Urinary bladder (tissue), 4 donors: ENCODE results near the gene NCAPH2. TPM values are rescaled to one million over a fixed set of nuclear protein-coding genes. Genes with fewer than 3 reads are reported as not detected.

Experiments used
- DNase-seq: peaks from one replicate; pipeline ENCODE4 v3.0.0-alpha.2; 2015; ENCODE audit errors: extremely low spot score
- H3K27ac ChIP-seq: one replicate; pipeline ENCODE4 v1.5.1; 2013; ENCODE audit warnings: low read depth, mild to moderate bottlenecking, moderate library complexity
- H3K36me3 ChIP-seq: one replicate; pipeline ENCODE4 v1.6.1; 2013; ENCODE audit warnings: mild to moderate bottlenecking, moderate library complexity; ENCODE audit not compliant: insufficient read depth
- H3K4me1 ChIP-seq: one replicate; pipeline ENCODE4 v1.6.1; 2013; ENCODE audit warnings: mild to moderate bottlenecking, moderate library complexity; ENCODE audit not compliant: insufficient read depth
- H3K4me3 ChIP-seq: one replicate; pipeline ENCODE4 v1.5.1; 2013; ENCODE audit warnings: low read depth, low read length
- WGBS: extraction: QIAGEN DNeasy Blood & Tissue Kit; methylation state at CpG from one replicate; pipeline ENCODE4 v1.1.7; 2013; 5-methylcytosine and 5-hydroxymethylcytosine counted together
- polyA plus RNA-seq: library from polyadenylated mRNA; stranded (reverse); fragments of 200-250 nt; gene quantifications from one replicate; pipeline ENCODE4 v1.2.3, GENCODE V29; 2013
- total RNA-seq: library from RNA; depleted of rRNA; stranded (reverse); fragments of >200 nt; gene quantifications from one replicate; pipeline ENCODE4 v1.2.3, GENCODE V29; 2014
- donor health status: healthy with polysubstance abuse.
- donor health status: healthy.

NCAPH2 gene
- total and polyA plus RNA-seq, 2 donors, result 27.5 to 38.4 TPM

GRCh38 chr22:50522806-50523438, 14.9 kb downstream of the NCAPH2 start:
- peaks cover 7% of the 10 kb centered on the region for H3K36me3 ChIP-seq

GRCh38 chr22:50523458-50523805, 15.4 kb downstream of the NCAPH2 start:
- no peak overlapping the region for H3K4me3 ChIP-seq
- WGBS, result 92% methylated on average over 16 of the region's 16 CpGs
- peaks cover 7% of the 10 kb centered on the region for H3K36me3 ChIP-seq
- no peak for DNase-seq
- H3K4me1 ChIP-seq, result no peaks in the 10 kb centered on the region
- H3K27ac ChIP-seq, result no peak overlapping the region

More at GRCh38 chr22:50522806-50523438, 14.9 kb downstream of the NCAPH2 start:
- no peak for DNase-seq
- no peaks in the 10 kb centered on the region for H3K4me1 ChIP-seq
- H3K27ac ChIP-seq, result no peak overlapping the region
- WGBS, result 87% methylated on average over 22 of the region's 22 CpGs
- no peak overlapping the region for H3K4me3 ChIP-seq

- Histone ChIP-seq H3K4me3 (no peak overlapping the region), H3K27ac (no peak overlapping the region), H3K4me1 (no peaks in the 10 kb centered on the region), H3K36me3 (peaks cover 7% of the 10 kb centered on the region)
- WGBS, result 77% methylated on average over 25 of the region's 25 CpGs
- DNase-seq, result no peak
Observed at GRCh38 chr22:50523806-50524675, 16.0 kb downstream of the NCAPH2 start.

- no peaks in the 10 kb centered on the region for H3K4me1 ChIP-seq
- no peak for DNase-seq
- WGBS, result 8% methylated on average over 19 of the region's 19 CpGs
- H3K27ac ChIP-seq, result no peak overlapping the region
- peak overlapping the region; percentile 72 for H3K4me3 ChIP-seq
- peaks cover 7% of the 10 kb centered on the region for H3K36me3 ChIP-seq
Observed at GRCh38 chr22:50524676-50525103, 16.7 kb downstream of the NCAPH2 start.

- Histone ChIP-seq H3K36me3 (peaks cover 7% of the 10 kb centered on the region), H3K4me3 (peak within 1 kb of the TSS; percentile 72), H3K4me1 (no peaks in the 10 kb centered on the region), H3K27ac (peak within 1 kb of the TSS; percentile 80)
- DNase-seq, result peak; percentile 92
- under 1% methylated on average over 84 of the region's 84 CpGs for WGBS
Observed at GRCh38 chr22:50525104-50525857, 17.3 kb downstream of the NCAPH2 start, which contains the start of gene SCO2. SCO2 (minus strand) TSS chr22:50525598; CDS start chr22:50524411, 1,187 bp downstream.

- no peak for DNase-seq
- peaks cover 1% of the 10 kb centered on the region for H3K4me1 ChIP-seq
- peak overlapping the region; percentile 72 for H3K4me3 ChIP-seq
- whole genome bisulfite sequencing, result under 1% methylated on average over 32 of the region's 33 CpGs
- peaks cover 7% of the 10 kb centered on the region for H3K36me3 ChIP-seq
- peak overlapping the region; percentile 80 for H3K27ac ChIP-seq
Observed at GRCh38 chr22:50525858-50526107, 17.8 kb downstream of the NCAPH2 start.

GRCh38 chr22:50526108-50526833, 18.2 kb downstream of the NCAPH2 start:
- Histone ChIP-seq H3K36me3 (peaks cover 6% of the 10 kb centered on the region), H3K27ac (peak overlapping the region; percentile 80), H3K4me3 (peak overlapping the region; percentile 72), H3K4me1 (peaks cover 1% of the 10 kb centered on the region)
- 1% methylated on average over 77 of the region's 77 CpGs for WGBS
- no peak for DNase-seq

GRCh38 chr22:50526834-50527801, 19.1 kb downstream of the NCAPH2 start:
- H3K4me3 ChIP-seq, result peak overlapping the region; percentile 72

GRCh38 chr22:50527921-50528681, 20.1 kb downstream of the NCAPH2 start:
- WGBS, result 90% methylated on average over 18 of the region's 18 CpGs
- no peak for DNase-seq
- H3K4me1 ChIP-seq, result peaks cover 1% of the 10 kb centered on the region
- H3K4me3 ChIP-seq, result no peak overlapping the region
- H3K27ac ChIP-seq, result no peak overlapping the region
- no peaks in the 10 kb centered on the region for H3K36me3 ChIP-seq

More at GRCh38 chr22:50526834-50527801, 19.1 kb downstream of the NCAPH2 start:
- WGBS, result 52% methylated on average over 29 of the region's 29 CpGs
- Histone ChIP-seq H3K4me1 (peaks cover 1% of the 10 kb centered on the region), H3K36me3 (peaks cover 1% of the 10 kb centered on the region), H3K27ac (peak overlapping the region; percentile 80)
- no peak for DNase-seq

GRCh38 chr22:50528682-50529415, 20.8 kb downstream of the NCAPH2 start:
- no peak overlapping the region for H3K27ac ChIP-seq
- WGBS, result 56% methylated on average over 15 of the region's 15 CpGs
- H3K4me1 ChIP-seq, result peaks cover 1% of the 10 kb centered on the region
- H3K36me3 ChIP-seq, result no peaks in the 10 kb centered on the region
- H3K4me3 ChIP-seq, result no peak overlapping the region
- no peak for DNase-seq

GRCh38 chr22:50529416-50529896, 21.4 kb downstream of the NCAPH2 start:
- DNase-seq, result no peak
- 12% methylated on average over 50 of the region's 50 CpGs for WGBS
- no peaks in the 10 kb centered on the region for H3K36me3 ChIP-seq
- peak overlapping the region; percentile 31 for H3K27ac ChIP-seq
- peaks cover 1% of the 10 kb centered on the region for H3K4me1 ChIP-seq
- H3K4me3 ChIP-seq, result peak overlapping the region; percentile 55
